RWPE1 (cell line): ENCODE measurements around the gene GPR148.

Experiments
- CTCF ChIA-PET: fragments of 350-600 bp; sonication (Branson Sonifier 250); formaldehyde crosslinking; extraction: SDS; loops from one replicate; lab custom pipeline; 2021; lab: Yijun Ruan, JAX
- POLR2A ChIA-PET: fragments of 400-600 bp; formaldehyde crosslinking; extraction: SDS; loops from one replicate; lab custom pipeline; 2020; ENCODE audit warnings: antibody characterized with exemption; ENCODE audit not compliant: low non-redundant PET; lab: Yijun Ruan, JAX
- DNase-seq: peaks from one replicate; pipeline ENCODE4 v3.0.0; 2012; ENCODE audit warnings: low spot score
- H3K27ac ChIP-seq: fragments of 450-650 bp; 2 replicates; pipeline ENCODE4 v1.5.1; 2017
- CTCF ChIP-seq: fragments of 450-650 bp; conservative IDR thresholded peaks from 2 replicates; pipeline ENCODE4 v1.5.1; 2017; ENCODE audit warnings: low read depth, mild to moderate bottlenecking

GPR148 gene

GRCh38 chr2:130763405-130763804 is 34.5 kb downstream of the GPR148 start:
- H3K27ac ChIP-seq = no peak overlapping the region
- no peak for DNase-seq
- POLR2A ChIA-PET = no interaction called here
- TF ChIP-seq CTCF = no peak
- CTCF ChIA-PET = interaction anchor here (1.3 kb wide), 1 partner anchor 70 kb away, joined by 5 read pairs; no protein-coding TSS in a partner anchor

- ChIA-PET CTCF (interaction anchor here (1.3 kb wide), 1 partner anchor 70 kb away, joined by 5 read pairs; no protein-coding TSS in a partner anchor), POLR2A (no interaction called here)
- TF ChIP-seq CTCF = no peak
- no peak for DNase-seq
- H3K27ac ChIP-seq = no peak overlapping the region
These were observed 35.4 kb downstream of the GPR148 start for GRCh38 chr2:130764035-130764820.

- POLR2A ChIA-PET = no interaction called here
- no peak overlapping the region for H3K27ac ChIP-seq
These were observed 35.9 kb downstream of the GPR148 start for GRCh38 chr2:130764821-130765115.

GRCh38 chr2:130765464-130765863 is 36.6 kb downstream of the GPR148 start:
- ChIA-PET CTCF (no interaction called here), POLR2A (no interaction called here)
- DNase-seq = no peak
- no peak overlapping the region for H3K27ac ChIP-seq
- TF ChIP-seq CTCF = no peak

More at GRCh38 chr2:130764821-130765115, 35.9 kb downstream of the GPR148 start:
- TF ChIP-seq CTCF = no peak
- CTCF ChIA-PET = interaction anchor here (1.3 kb wide), 1 partner anchor 71 kb away, joined by 5 read pairs; no protein-coding TSS in a partner anchor
- no peak for DNase-seq

GRCh38 chr2:130766037-130766436 is 37.2 kb downstream of the GPR148 start:
- no peak for TF ChIP-seq CTCF
- DNase-seq = no peak
- no peak overlapping the region for H3K27ac ChIP-seq
- POLR2A ChIA-PET = no interaction called here
- CTCF ChIA-PET = no interaction called here

GRCh38 chr2:130766711-130767407 is 38.0 kb downstream of the GPR148 start:
- CTCF ChIA-PET = interaction anchor here (1.0 to 1.3 kb wide), 2 partner anchors 9 to 11 kb away, joined by 3 to 4 read pairs; no protein-coding TSS in a partner anchor
- no peak for TF ChIP-seq CTCF
- DNase-seq = no peak
- H3K27ac ChIP-seq = no peak overlapping the region
- POLR2A ChIA-PET = no interaction called here
